PC-9 (cell line): ENCODE results near the gene ZNF467. TPM values are rescaled to one million over a fixed set of nuclear protein-coding genes. Genes with fewer than 3 reads are reported as not detected.

Experiments
- BruUV-seq: library from RNA; stranded (reverse); fragments of 400-500 nt; replicated peaks from 2 replicates; lab custom pipeline; 2021; lab: Mats Ljungman, UMichigan
- CTCF ChIA-PET: fragments of 300-600 bp; sonication (Branson Sonifier 250); formaldehyde crosslinking; loops from one replicate; lab custom pipeline; 2022; ENCODE audit warnings: antibody characterized with exemption; lab: Charles Lee
- POLR2A ChIA-PET: fragments of 300-600 bp; sonication (Branson Sonifier 250); formaldehyde crosslinking; loops from one replicate; lab custom pipeline; 2022; ENCODE audit warnings: antibody characterized with exemption; ENCODE audit not compliant: unreplicated experiment; lab: Charles Lee
- DNase-seq, 2 experiments: peaks; one replicate each; pipeline versions ENCODE4 v3.0.0 to v3.0.0-alpha.2; 2015 to 2022; ENCODE audit warnings: mixed read lengths in 1 of 2
- H2AFZ ChIP-seq: fragments of 200-600 bp; sonication (generic); 2 replicates; pipeline ENCODE4 v1.8.1; 2017; ENCODE audit warnings: antibody characterized with exemption
- H3F3A ChIP-seq: fragments of 200-600 bp; sonication (generic); 2 replicates; pipeline ENCODE4 v1.8.1; 2017; ENCODE audit warnings: antibody characterized with exemption, mild to moderate bottlenecking, low read depth; ENCODE audit not compliant: insufficient read depth
- H3K27ac ChIP-seq: fragments of 200-600 bp; sonication (generic); 2 replicates; pipeline ENCODE4 v1.6.1; 2016; ENCODE audit warnings: mixed run types
- H3K27me3 ChIP-seq: fragments of 200-600 bp; sonication (generic); 2 replicates; pipeline ENCODE4 v1.6.1; 2016; ENCODE audit warnings: low read depth, mixed run types; ENCODE audit not compliant: insufficient read depth
- H3K36me3 ChIP-seq: fragments of 200-600 bp; sonication (generic); 2 replicates; pipeline ENCODE4 v1.6.1; 2016; ENCODE audit warnings: low read depth, mixed run types
- H3K4me1 ChIP-seq: fragments of 200-600 bp; sonication (generic); replicated peaks from 2 replicates; pipeline ENCODE4 v1.6.1; 2016; ENCODE audit warnings: mixed run types; ENCODE audit not compliant: insufficient read depth
- H3K4me2 ChIP-seq: fragments of 200-600 bp; sonication (generic); 2 replicates; pipeline ENCODE4 v1.6.1; 2017; ENCODE audit warnings: mixed run types
- H3K4me3 ChIP-seq: fragments of 200-600 bp; sonication (generic); 2 replicates; pipeline ENCODE4 v1.6.1; 2016; ENCODE audit warnings: mixed run types
- H3K79me2 ChIP-seq: fragments of 200-600 bp; sonication (generic); 2 replicates; pipeline ENCODE4 v1.6.1; 2017; ENCODE audit warnings: low read depth, mixed run types
- H3K9me2 ChIP-seq: fragments of 200-600 bp; sonication (generic); 2 replicates; pipeline ENCODE4 v1.8.1; 2017; ENCODE audit warnings: mild to moderate bottlenecking; ENCODE audit not compliant: insufficient read depth
- H3K9me3 ChIP-seq: fragments of 200-600 bp; sonication (generic); 2 replicates; pipeline ENCODE4 v1.8.1; 2016; ENCODE audit warnings: low read depth; ENCODE audit not compliant: insufficient read depth
- H4K20me1 ChIP-seq: fragments of 200-600 bp; sonication (generic); 2 replicates; pipeline ENCODE4 v1.8.1; 2017; ENCODE audit not compliant: insufficient read depth
- CTCF ChIP-seq: fragments of 200-600 bp; sonication (generic); conservative IDR thresholded peaks from 2 replicates; pipeline ENCODE4 v1.6.1; 2017; ENCODE audit warnings: mixed run types, antibody characterized with exemption, mild to moderate bottlenecking, moderate library complexity
- EZH2 ChIP-seq: fragments of 200-600 bp; sonication (generic); IDR thresholded peaks from 2 replicates; pipeline ENCODE4 v1.8.0; 2017; ENCODE audit warnings: antibody characterized with exemption, low read depth
- intact Hi-C: fragments of 100-400 bp; cut with micrococcal nuclease; formaldehyde crosslinking; loops from one replicate; pipeline ENCODE4 v1.10.0; 2022; ENCODE audit not compliant: unreplicated experiment
- total RNA-seq: library from RNA; stranded (reverse); gene quantifications from 2 replicates; pipeline ENCODE4 v1.2.3, GENCODE V29; 2021

Gene ZNF467
- total RNA-seq, 1 experiment from 2014 or later, result 6.6 TPM

- POLR2A ChIA-PET, result no interaction called here
Observed at GRCh38 chr7:149723795-149724495, 49.4 kb downstream of the ZNF467 start.

GRCh38 chr7:149723082-149723767, 50.2 kb downstream of the ZNF467 start:
- H3F3A ChIP-seq, result no peaks in the 10 kb centered on the region
- CTCF ChIA-PET, result no interaction called here
- no peak for DNase-seq
- H3K27ac ChIP-seq, result no peak overlapping the region
- no peaks in the 10 kb centered on the region for H3K36me3 ChIP-seq
- no peaks in the 10 kb centered on the region for H3K4me1 ChIP-seq
- no peak overlapping the region for H2AFZ ChIP-seq
- no peaks in the 10 kb centered on the region for H4K20me1 ChIP-seq
- TF ChIP-seq CTCF (no peak), EZH2 (no peak)
- POLR2A ChIA-PET, result interaction anchor here (0.6 kb wide), 1 partner anchor 1716 kb away, joined by 4 read pairs; no protein-coding TSS in a partner anchor
- H3K4me3 ChIP-seq, result no peak overlapping the region
- intact Hi-C loops, result no loop called here
- no peaks in the 10 kb centered on the region for H3K79me2 ChIP-seq
- H3K27me3 ChIP-seq, result no peaks in the 10 kb centered on the region
- H3K4me2 ChIP-seq, result no peak overlapping the region
- H3K9me3 ChIP-seq, result no peaks in the 10 kb centered on the region
- no TSS peak for BruUV-seq
- H3K9me2 ChIP-seq, result no peaks in the 10 kb centered on the region

More at GRCh38 chr7:149723795-149724495, 49.4 kb downstream of the ZNF467 start:
- no peaks in the 10 kb centered on the region for H3K9me3 ChIP-seq
- H3F3A ChIP-seq, result no peaks in the 10 kb centered on the region
- no peaks in the 10 kb centered on the region for H3K4me1 ChIP-seq
- intact Hi-C loops, result no loop called here
- H4K20me1 ChIP-seq, result no peaks in the 10 kb centered on the region
- no peaks in the 10 kb centered on the region for H3K9me2 ChIP-seq
- TF ChIP-seq CTCF (no peak), EZH2 (no peak)
- no peaks in the 10 kb centered on the region for H3K27me3 ChIP-seq
- CTCF ChIA-PET, result no interaction called here
- no TSS peak for BruUV-seq
- H3K36me3 ChIP-seq, result no peaks in the 10 kb centered on the region
- H3K79me2 ChIP-seq, result no peaks in the 10 kb centered on the region
- H2AFZ ChIP-seq, result no peak overlapping the region
- no peak overlapping the region for H3K27ac ChIP-seq
- H3K4me3 ChIP-seq, result no peak overlapping the region
- no peak for DNase-seq
- H3K4me2 ChIP-seq, result no peak overlapping the region

- ChIA-PET POLR2A (no interaction called here), CTCF (no interaction called here)
- no peak overlapping the region for H3K4me2 ChIP-seq
- no peak overlapping the region for H3K4me3 ChIP-seq
- H3K36me3 ChIP-seq, result no peaks in the 10 kb centered on the region
- no peaks in the 10 kb centered on the region for H3K4me1 ChIP-seq
- no peak overlapping the region for H2AFZ ChIP-seq
- intact Hi-C loops, result no loop called here
- TF ChIP-seq CTCF, result no peak
- no peak for TF ChIP-seq EZH2
- no peaks in the 10 kb centered on the region for H3K9me2 ChIP-seq
- no peaks in the 10 kb centered on the region for H4K20me1 ChIP-seq
- BruUV-seq, result no TSS peak
- no peaks in the 10 kb centered on the region for H3K9me3 ChIP-seq
- H3K27ac ChIP-seq, result no peak overlapping the region
- no peaks in the 10 kb centered on the region for H3F3A ChIP-seq
- no peak for DNase-seq
- no peaks in the 10 kb centered on the region for H3K27me3 ChIP-seq
- H3K79me2 ChIP-seq, result no peaks in the 10 kb centered on the region; the same call in 1 of the 2 replicates
Observed at GRCh38 chr7:149722356-149722957, 50.9 kb downstream of the ZNF467 start.
